Ramos (cell line): ENCODE results near the gene ADCY2.
"Not testable (repeated sequence)": the region's sequence is repeated elsewhere in the genome, so short reads cannot be mapped to it uniquely, and the experiment has no call there.

ENCODE experiments used
- in situ Hi-C: fragments of 300-500 bp; cut with MboI; formaldehyde crosslinking; loops from one replicate; pipeline ENCODE4 v1.14.3; 2022; ENCODE audit warnings: low sequenced_read_pairs; ENCODE audit not compliant: unreplicated experiment

ADCY2 gene

DNA sequence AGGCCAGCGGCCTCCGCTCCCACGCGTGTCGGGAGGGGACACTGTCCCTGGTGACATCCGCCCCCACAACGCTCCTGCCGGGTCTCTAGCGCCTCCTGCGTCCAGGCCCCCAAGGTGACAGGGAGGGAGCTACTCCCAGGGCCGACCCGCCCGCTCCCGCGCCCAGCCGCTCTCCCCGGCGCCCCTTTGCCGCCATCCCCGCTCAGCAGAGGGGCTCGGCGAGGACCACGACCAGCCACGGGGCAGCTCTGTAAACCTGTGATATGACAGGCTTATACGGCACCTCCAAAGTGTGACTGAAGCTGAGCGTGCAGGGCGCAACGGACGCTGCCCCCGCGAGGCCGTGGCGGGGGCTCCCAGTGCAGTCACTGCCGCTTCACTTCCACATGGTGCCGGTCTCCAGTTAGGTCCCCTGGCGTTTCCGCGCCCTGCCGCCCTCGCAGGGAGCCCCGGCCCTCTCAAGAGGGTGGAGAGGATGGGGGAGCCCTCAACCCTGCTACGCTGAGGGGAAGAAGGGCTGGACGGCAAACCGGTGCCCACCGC lies 978 bp upstream of the ADCY2 start:
- in situ Hi-C loops = no loop called here

DNA sequence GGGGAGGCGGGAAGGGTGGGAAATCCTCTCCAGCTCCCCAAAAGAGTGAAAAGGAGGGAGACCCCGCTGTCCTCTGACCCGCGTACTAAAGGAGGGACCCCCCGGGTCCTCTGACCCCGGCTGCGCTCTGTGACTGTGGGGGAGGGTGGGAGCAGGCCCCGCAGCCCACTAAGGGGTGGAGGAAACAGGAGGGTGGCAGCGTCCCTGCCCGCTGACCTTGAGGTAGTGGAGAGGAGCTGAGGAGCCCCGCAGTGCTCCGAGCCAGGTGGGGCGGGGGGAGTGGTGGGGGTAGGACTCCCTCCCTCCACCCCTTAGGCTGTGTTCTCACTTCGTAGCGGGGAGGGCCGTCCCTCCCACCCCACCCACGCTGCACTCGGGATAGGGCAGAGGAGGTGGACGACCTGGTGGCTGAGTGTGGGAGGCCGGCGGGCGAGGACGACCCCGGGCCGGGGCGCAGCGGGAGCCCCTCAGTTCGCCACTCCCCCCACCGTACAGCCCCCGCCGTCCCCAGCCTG lies 449 bp upstream of the ADCY2 start:
- in situ Hi-C loops = no loop called here

DNA sequence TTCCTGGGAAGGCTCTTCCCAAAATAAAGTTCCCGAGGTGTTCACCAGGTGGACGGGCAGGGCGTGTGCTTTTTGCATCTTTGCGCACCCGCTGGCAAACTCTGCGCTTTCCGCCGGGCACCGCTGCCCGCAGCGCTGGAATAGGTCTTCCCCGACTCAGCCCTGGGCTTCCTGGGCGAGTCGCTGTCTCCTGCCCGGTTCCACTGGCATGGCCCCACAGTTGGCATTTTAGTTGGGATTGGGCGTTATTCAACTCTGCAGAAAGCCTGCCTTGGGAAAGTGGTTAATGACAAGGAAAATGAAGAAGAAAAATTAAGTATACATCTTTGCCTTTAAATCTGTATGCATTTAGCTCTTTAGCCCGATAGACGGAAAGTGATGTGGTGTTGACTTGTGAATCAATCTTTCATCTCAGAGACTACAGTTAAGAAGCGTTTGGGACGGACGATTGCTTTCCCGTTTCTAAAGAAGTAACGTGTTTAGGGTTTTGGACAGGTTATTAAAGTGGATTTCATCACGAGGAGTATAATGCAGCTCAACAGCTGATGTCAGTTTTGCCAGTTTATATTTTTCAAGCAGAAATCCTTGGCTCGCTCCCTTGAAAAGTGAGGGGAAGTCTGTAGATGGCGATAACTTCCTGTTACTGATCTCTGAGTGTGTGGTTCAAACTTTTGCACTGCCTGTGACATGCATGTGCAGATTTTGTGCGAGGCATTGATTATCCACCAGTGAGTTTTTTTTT lies 946 bp downstream of the ADCY2 start:
- in situ Hi-C loops = no loop called here

DNA sequence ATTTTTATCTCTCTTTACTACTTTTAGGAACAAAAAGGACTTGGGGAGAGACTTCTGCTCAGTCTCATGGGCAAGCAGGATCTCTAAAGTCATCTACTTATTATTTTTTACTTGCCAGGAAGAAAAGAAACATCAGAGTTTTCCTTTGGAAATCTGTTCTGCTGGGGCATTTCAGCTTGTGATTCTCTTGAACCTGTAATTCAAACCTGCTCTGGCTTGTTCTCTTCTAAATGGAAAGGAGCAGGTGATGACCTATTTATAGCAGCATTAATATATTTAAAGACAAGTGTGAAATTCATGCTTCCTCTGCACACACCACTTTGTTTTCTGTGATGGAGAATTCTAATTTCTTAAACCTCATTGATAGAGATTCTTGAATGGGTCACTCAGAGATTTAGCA lies 2.0 kb downstream of the ADCY2 start:
- in situ Hi-C loops = no loop called here

DNA sequence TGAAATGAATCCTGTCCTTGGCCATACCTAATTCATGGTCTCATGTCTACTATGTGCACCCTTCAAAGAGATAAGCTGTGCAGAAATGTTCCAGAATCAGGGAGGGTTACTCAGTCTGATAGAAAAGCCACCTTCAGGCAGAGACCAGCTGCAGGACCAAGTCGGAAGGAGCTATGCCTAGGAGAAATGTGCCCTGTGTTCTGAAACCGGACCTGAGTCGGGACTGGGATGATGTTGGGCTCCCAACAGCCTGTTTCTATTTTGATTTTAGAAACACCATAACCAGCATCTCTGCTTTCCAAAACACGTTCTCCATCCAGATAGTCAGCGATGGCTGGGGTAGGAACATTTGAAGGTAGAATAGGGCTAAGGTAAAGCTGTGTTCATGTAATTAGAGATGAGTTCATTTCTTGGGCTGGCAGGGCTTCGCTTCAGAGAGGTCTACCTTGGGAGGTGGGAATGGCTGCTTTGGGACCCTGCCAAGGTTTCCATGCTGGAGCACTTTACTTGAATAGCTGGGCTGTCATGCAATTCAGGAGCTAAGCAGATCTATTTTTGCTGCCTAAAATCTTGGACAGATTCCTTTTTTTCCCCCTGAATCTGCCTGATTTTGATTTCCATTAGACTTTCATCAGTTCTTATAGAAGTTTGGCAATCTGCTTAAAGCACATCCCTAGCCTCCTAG lies 2.8 kb downstream of the ADCY2 start:
- in situ Hi-C loops = no loop called here

DNA sequence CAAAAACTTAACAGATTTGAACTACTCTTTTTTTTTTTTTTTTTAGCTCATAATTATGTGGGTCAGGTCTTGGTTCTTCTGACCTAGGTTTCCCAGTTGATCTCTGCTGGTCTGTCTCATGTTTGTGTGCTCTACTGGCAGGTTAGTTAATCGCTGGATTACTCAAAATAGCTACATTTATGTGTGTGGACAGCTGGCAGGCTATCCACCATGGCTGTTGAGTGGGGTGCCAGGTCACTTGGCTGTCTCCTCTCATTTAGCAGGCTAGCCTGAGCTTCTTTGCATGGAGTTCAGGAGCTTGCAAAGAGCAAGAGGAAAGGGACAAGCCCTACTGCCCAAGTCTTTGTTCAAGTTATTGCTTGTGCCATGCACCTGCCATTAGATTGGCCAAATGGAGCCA lies 9.3 kb downstream of the ADCY2 start:
- in situ Hi-C loops = no loop called here

DNA sequence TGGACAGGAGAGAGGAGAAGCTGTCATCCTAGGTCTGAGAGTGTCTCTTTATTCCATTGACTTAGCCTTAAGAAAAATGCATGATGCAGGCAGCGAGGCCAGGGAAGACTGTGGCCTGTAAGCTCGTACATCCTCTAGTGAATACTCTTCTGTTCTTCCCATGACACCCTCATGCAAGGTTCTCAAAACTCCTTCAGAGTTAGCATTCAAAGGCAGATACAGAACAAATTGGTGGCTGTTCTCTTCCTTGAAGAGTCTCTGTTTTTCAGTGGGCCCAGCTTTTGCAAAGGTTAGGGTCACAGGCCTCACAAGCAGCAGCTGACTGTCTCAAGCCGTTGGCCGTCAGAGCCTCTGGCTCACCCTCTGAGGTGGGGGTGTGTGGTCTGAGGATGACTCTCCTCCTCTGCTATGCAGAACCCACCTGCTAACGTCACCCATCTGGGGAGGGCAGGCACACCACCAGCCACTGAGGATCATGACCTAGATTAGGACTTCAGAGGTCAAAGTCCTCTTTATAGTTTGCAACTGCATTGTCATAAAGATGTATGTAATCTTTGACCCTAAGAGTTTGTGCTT lies 15.1 kb downstream of the ADCY2 start:
- in situ Hi-C loops = no loop called here

DNA sequence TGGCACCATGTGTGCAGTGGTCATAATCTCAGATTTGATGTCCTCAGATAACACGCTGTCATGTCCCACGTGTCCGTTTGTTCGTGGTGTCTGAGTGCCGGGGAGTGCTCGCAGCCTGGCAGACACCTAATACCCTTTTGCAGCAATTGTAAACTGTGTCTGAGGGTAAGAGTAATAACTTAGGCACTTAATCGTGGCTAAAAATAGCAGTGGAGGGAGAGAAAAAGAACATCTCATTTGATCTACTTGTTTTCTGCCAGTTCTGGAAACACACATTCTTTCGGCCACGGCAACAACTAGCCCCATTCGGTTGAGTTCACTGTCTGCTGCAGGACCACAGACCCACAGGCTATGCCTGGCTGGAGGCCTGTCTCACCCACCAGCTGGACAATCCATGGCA lies 16.5 kb downstream of the ADCY2 start:
- in situ Hi-C loops = no loop called here

DNA sequence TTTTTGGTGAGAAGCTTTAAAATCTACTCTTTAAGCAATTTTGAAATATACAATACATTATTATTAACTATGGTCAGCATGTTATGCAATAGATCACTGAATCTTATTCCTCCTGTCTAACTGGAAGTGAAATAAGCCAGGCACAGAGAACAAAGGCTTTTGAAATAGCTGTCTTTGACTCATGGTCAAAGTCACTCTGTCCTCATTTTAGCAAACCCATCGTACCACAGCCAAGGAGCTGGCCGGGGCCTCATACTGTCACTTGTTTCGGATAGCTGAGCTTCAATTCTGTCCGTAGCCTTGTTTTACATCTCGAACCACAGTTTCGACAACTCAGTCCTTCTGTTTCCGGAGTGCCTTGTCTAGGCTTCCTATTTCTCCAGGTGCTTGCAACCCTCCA lies 19.2 kb downstream of the ADCY2 start:
- in situ Hi-C loops = no loop called here

DNA sequence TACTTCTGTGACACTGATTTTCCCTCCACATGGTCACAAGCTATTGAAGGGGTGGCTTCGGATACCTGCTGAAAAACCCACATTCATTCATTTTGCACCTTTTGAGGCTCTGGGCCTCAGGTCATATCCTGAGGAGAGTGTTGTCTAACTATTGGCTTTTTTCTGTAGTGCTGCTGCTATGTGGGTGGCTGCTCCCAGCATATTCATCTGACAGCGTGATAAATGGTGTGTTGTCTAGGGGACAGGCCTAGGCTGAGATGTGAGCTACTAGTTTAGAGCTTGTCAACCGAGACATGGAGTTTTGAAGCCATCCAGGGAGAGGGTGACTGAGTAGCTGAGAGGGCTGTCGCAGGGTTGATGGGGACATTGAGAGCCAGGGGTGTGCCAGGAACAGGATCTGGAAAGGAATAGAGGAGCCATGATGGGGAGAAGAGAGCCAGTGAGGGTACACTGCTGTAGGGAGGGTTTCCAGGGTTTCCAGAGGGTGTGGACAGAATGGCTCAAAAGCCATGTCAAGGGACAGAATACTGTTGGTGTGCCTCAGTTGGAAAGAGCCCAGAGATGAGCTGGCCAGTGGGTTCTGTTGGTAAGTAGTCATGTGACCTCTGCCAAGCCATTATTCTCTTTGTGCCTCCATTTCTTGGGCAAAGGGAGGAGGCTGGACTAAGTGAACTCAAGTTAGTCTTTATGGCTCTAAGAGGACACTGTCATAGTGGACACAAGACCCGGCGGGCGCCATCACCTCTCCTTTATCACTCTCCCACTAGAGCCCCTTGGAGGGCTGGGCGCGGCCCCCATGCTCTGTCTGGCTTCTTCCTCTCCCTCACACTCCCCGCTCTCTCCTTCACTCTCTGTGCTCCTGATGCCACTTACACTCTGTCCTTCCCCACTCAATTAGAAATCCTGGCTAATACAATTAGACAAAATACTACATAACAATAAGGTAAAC lies 19.9 kb downstream of the ADCY2 start:
- in situ Hi-C loops = no loop called here

DNA sequence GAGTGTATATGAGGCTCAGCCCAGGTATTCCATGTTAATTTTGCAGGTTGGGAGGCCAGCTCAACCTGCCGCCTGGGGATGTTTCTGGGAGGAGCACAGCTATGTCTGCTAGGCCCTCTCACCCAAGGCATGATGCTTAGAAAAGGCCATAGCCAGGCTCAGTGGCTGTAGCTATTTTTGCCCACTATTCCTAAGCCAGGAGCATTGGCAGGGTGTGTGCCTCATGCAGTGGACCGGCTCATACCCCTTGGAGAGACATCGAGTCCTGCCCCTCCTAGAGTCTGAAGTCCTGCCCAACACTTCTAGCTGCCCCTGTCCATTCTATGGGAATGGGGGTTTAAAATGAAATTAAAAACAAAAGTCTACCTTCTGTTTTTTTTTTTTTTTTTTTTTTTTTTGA lies 22.3 kb downstream of the ADCY2 start:
- in situ Hi-C loops = no loop called here

DNA sequence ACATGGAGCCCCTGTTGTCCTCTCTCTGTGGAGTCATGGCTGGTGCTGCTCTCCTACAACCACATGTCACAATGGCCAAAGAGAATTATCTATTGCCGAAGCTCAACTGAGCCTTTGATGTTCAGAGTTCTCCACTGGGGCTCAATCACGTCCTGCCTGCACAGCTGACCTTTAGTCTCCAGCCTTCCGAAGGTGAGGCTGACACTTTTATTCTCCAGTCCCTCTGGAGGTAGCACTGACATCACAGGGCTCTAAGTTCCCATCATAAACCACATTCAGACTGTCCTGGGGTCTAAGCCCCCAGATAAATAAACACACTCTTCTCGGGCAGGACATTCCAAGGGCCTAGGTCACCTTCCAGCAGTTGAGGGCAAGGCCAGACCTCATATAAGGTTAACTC lies 23.4 kb downstream of the ADCY2 start:
- in situ Hi-C loops = no loop called here

DNA sequence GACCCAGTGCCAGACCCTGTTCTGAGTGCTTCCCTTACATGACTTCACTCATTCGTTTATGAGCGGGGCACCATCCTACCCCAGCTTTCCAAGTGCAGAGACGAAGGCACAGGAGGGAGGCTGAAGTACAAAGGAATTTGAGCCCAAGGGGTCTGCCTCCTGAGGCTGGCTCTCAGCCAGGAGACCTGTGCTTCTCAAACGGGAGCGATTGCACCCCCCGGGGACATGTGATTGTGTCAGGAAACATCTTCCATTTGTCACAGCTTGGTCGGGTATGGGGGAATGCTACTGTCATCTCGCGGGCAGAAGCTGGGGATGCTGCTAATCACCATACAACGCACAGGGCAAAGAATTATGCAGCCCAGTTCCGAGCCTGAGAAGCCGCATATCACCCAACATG lies 23.9 kb downstream of the ADCY2 start:
- in situ Hi-C loops = no loop called here

DNA sequence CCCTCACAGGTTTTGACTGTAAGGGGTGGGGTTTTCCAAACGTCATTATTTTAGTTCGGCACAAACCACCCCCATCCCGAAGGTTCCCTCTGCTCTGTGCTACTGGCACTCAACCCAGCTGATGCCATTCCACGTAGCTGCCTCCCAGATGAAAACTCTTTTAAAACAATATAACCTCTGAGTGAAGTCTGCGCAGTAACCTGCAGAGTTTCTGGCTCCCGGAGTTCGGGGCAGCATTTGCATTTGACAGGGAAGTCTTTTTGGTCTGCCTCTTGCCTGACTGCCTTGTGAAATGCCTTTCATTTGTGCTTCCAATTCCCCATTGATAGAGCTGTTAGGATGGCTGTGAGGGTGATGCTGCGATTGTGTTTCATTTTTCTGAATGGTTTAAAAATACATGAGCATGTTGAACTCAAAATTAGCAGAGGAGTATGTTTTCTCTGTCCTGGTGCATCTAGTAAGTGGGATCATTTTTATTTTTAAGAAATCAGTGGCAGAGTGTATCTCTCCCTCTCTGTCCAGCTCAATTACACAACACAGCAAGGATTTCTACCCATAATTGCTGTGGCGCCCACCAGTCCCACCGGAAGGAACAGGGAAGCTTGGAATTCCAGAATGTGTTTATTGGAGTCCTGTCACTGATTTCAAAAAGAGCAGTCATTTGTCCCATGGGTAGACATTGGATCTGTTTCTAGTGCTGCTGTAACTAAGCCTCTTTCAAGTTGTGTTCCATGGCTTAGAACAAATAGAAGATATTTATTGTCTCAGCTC lies 24.8 kb downstream of the ADCY2 start:
- in situ Hi-C loops = no loop called here

DNA sequence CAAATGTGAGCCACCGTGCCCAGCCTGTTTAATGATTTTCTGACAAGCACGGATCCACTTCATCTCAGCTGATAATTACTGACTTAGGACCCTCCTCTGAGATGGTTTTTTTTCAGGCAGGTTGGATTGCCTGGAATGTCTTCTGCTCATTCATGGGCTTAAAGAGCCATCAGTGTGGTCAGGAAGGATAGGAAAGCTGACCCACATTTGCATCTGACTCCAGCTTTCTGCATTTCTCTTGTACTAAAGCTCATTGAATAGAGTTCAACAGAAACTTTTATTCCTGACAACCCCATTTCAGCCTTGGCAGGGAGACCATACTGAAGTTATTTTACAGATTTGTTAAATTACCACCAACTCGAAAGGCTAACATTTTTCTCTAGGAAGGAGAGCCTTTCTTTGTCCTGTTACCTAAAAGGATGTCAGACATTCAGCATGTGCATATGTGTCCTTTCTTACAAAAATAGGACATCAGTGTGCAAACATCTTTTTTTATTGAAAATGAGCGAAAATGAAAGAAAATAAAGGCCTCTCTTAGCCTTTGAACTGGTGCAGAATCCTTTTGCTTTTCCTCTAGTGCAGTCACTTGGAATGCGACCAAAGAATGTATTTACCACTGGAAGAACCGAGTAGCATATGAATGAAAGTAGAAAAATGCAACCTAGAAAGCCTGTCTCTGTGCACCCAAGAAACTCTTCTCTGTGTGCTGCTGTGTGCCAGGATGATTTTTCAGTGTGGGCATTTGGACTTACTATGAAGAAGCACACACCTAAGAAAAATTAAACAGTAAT lies 26.6 kb downstream of the ADCY2 start:
- in situ Hi-C loops = no loop called here

DNA sequence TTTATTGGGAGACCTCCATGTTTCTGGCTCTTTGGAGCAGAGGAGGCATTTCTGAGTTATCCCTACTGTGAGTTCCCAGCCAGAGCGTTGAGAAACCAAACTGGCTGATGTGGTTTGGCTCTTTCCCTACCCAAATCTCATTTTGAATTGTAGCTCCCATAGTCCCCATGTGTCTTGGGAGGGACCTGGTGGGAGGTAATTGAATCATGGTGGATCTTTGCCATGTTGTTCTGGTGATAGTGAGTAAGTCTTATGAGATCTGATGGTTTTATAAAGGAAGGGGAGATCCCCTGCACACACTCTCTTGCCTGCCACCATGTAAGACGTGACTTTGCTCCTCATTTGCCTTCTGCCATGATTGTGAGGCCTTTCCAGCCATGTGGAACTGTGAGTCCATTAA lies 27.3 kb downstream of the ADCY2 start:
- in situ Hi-C loops = not testable (repeated sequence)

DNA sequence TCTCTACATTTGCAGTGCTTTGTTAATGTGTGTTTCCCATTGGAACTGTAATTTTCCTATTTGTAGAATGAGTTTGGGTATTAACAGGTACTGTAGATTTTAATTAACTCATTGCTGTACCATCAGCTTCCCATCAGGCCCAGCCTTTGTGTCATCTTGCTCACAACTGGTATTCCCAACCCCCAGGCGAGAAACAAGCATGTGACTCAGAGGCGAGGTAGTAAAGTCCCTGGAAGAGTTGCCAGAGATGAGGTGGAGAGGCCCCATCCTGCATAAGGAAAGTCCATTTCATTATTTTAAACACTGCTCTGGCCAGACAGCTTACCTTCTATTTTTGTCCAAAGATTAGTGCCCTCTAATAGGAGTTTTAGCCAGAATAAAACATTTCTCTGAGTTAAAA lies 29.9 kb downstream of the ADCY2 start:
- in situ Hi-C loops = no loop called here

DNA sequence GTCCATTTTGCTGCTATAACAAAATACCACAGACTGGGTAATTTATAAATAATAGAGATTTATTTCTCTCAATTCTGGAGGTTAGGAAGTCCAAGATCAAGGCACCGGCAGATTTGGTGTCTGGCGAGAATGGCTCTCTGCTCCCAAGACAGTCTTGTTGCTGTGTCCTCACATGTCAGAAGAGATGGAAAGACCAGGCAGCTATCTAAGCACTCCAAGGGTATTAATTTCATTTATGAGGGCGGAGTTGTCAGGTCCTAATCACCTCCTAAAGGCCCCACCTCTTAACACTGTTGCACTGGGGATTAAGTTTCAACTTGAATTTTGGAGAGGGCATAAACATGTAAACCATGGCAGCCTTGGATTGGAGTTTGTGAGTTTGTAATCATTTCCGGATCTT lies 30.3 kb downstream of the ADCY2 start:
- in situ Hi-C loops = no loop called here

DNA sequence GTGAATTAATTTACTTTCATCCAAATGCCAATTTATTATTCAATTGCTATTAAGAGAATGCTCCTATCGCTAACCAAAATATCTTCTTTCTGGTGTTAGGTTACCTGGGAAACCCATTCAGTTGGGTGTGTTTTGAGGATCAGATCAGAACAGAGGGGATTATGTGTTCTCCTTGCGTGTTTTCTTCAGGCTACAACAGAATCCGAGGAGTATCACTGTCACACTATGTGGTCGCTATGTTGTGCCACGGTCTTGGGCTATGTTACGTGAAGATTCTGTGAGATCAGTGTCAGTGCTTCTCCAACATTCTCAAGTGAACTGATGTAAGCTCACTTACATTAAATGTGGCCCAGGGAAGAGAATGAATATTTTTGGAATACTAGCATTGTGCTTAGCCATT lies 39.0 kb downstream of the ADCY2 start:
- in situ Hi-C loops = no loop called here
